Measurements from ENCODE around the gene ZNF599. TPM values are rescaled to one million over a fixed set of nuclear protein-coding genes. Genes with fewer than 3 reads are reported as not detected.

The ZNF599 gene
- total and polyA plus RNA-seq, 2 of the 13 experiments (the other 11 are each of a cell fraction or from before 2014, with no cell fraction given): 5.8 to 7.3 TPM

GRCh38 chr19:34733746-34734536 lies 39.1 kb downstream of the ZNF599 start, which contains the start of gene ZNF181 (continued):
- no peak for TF ChIP-seq ZNF3 (CRISPR knock-in tag; IDR thresholded peaks at IDR 0.05)
- no peak for TF ChIP-seq STAT5B (CRISPR knock-in tag; IDR thresholded peaks at IDR 0.05)
- TF ChIP-seq ZBTB10 (CRISPR knock-in tag; IDR thresholded peaks at IDR 0.05; ENCODE audit: borderline replicate concordance): no peak
- no peak for TF ChIP-seq HOXA9 (CRISPR knock-in tag; IDR thresholded peaks at IDR 0.05; ENCODE audit: borderline replicate concordance)
- TF ChIP-seq YEATS4 (CRISPR knock-in tag; IDR thresholded peaks at IDR 0.05; ENCODE audit: borderline replicate concordance): peak; percentile 90
- TF ChIP-seq MATR3 (CRISPR knock-in tag; IDR thresholded peaks at IDR 0.05): no peak
- no peak for TF ChIP-seq ZNF616 (CRISPR knock-in tag; IDR thresholded peaks at IDR 0.05; ENCODE audit: low read depth)
- TF ChIP-seq ZNF263 (CRISPR knock-in tag; IDR thresholded peaks at IDR 0.05): no peak; the same call in 1 of the 2 replicates
- no peak for TF ChIP-seq ZFP82 (CRISPR knock-in tag; IDR thresholded peaks at IDR 0.05; ENCODE audit: borderline replicate concordance)
- TF ChIP-seq NFE2L1 (CRISPR knock-in tag; IDR thresholded peaks at IDR 0.05; ENCODE audit: borderline replicate concordance): 0 out of 2 replicates have a peak, but pooled peaks have one; percentile 22
- peak; percentile 31; the same call in 1 of the 2 replicates for TF ChIP-seq ZNF230 (CRISPR knock-in tag; IDR thresholded peaks at IDR 0.05)
- no peak for TF ChIP-seq ISX (CRISPR knock-in tag; conservative IDR thresholded peaks at IDR 0.05)
- 0 out of 2 replicates have a peak, but pooled peaks have one; percentile 35 for TF ChIP-seq ZSCAN5A (CRISPR knock-in tag; IDR thresholded peaks at IDR 0.05; ENCODE audit: borderline replicate concordance)
- peak; percentile 59 for TF ChIP-seq XRCC5 (optimal IDR thresholded peaks at IDR 0.05; ENCODE audit: low read length)
- no peak for TF ChIP-seq ZNF552 (CRISPR knock-in tag; IDR thresholded peaks at IDR 0.05; ENCODE audit: borderline replicate concordance)
- TF ChIP-seq ZNF382 (CRISPR knock-in tag; IDR thresholded peaks at IDR 0.05; ENCODE audit: borderline replicate concordance): no peak
- TF ChIP-seq REPIN1 (CRISPR knock-in tag; IDR thresholded peaks at IDR 0.05; ENCODE audit: borderline replicate concordance, low read depth): peak; percentile 55
- TF ChIP-seq ZNF180 (CRISPR knock-in tag; IDR thresholded peaks at IDR 0.05; ENCODE audit: borderline replicate concordance, low read depth): no peak
- TF ChIP-seq JUNB (CRISPR knock-in tag; IDR thresholded peaks at IDR 0.05; ENCODE audit: borderline replicate concordance): no peak
- TF ChIP-seq HNF1B (CRISPR knock-in tag; IDR thresholded peaks at IDR 0.05): peak; percentile 52; the same call in 1 of the 2 replicates

All from HepG2 (cell line).